K562 (cell line): ENCODE results near the gene IGF2R. TPM values are rescaled to one million over a fixed set of nuclear protein-coding genes. Genes with fewer than 3 reads are reported as not detected.

ENCODE experiments used
- BHLHE40 ChIP-seq: IDR thresholded peaks from 2 replicates; pipeline ENCODE4 v1.6.1; 2011; ENCODE audit warnings: low read length, improper control_type of control experiment
- ETV6 ChIP-seq, 3 experiments: fragments of 150-350 bp in 1 of 3; sonication (generic) in 1 of 3; formaldehyde crosslinking in 1 of 3; IDR thresholded peaks; 2 replicates each; pipeline versions ENCODE4 v1.6.1 to v1.8.0; 2014 to 2022; ENCODE audit warnings: borderline replicate concordance in 2 of 3, low read depth in 2 of 3, antibody characterized with exemption in 1 of 3, low read length in 1 of 3, mild to moderate bottlenecking in 1 of 3, missing genetic modification reagents in 1 of 3
- FIP1L1 ChIP-seq: fragments of 200-400 bp; formaldehyde crosslinking; IDR thresholded peaks from 2 replicates; pipeline ENCODE4 v1.6.1; 2018; ENCODE audit warnings: mild to moderate bottlenecking, low read depth, low read length; ENCODE audit not compliant: poor library complexity, severe bottlenecking
- FOXJ3 ChIP-seq: sonication (generic); formaldehyde crosslinking; IDR thresholded peaks from 2 replicates; pipeline ENCODE4 v1.4.0; 2020; ENCODE audit warnings: mild to moderate bottlenecking, missing genetic modification reagents
- MCM2 ChIP-seq: fragments of 450-650 bp; IDR thresholded peaks from 2 replicates; pipeline ENCODE4 v1.6.1; 2017; ENCODE audit warnings: low read depth, mild to moderate bottlenecking
- RBM14 ChIP-seq: fragments of 200-400 bp; formaldehyde crosslinking; IDR thresholded peaks from 2 replicates; pipeline ENCODE4 v1.6.1; 2018; ENCODE audit warnings: low read depth, mild to moderate bottlenecking, low read length, moderate library complexity, borderline replicate concordance; ENCODE audit not compliant: insufficient read depth
- ZNF444 ChIP-seq: fragments of 250-450 bp; sonication (Bioruptor Pico); IDR thresholded peaks from 2 replicates; pipeline ENCODE4 v1.4.0; 2020; ENCODE audit warnings: mild to moderate bottlenecking, moderate library complexity
- ZNF445 ChIP-seq: fragments of 250-450 bp; sonication (Bioruptor Pico); IDR thresholded peaks from 2 replicates; pipeline ENCODE4 v1.4.0; 2020; ENCODE audit warnings: low read depth, mild to moderate bottlenecking, moderate library complexity
- ZNF644 ChIP-seq: fragments of 200-800 bp; sonication (Bioruptor generic); IDR thresholded peaks from 2 replicates; pipeline ENCODE4 v1.6.1; 2016; ENCODE audit warnings: low read depth, missing genetic modification characterization, missing compliant biosample characterization
- ZNF76 ChIP-seq: fragments of 250-450 bp; sonication (Bioruptor Pico); IDR thresholded peaks from 2 replicates; pipeline ENCODE4 v1.4.0; 2020; ENCODE audit warnings: mild to moderate bottlenecking, moderate library complexity, borderline replicate concordance
- ZNF764 ChIP-seq: fragments of 250-450 bp; sonication (Bioruptor Pico); IDR thresholded peaks from 2 replicates; pipeline ENCODE4 v1.4.0; 2020; ENCODE audit warnings: low read depth, mild to moderate bottlenecking, moderate library complexity
- polyA plus RNA-seq, 8 experiments: library from polyadenylated mRNA; depleted of rRNA in 4 of 8; stranded (reverse) in 5 of 8; unstranded in 3 of 8; fragments of >200 nt; fragmentation: Nextera tagmentation in 2 of 8; fragmentation: Illumina TruSeq in 1 of 8; extraction: Ambion mirVana in 2 of 8; extraction: Trizol in 1 of 8; gene quantifications; 2 replicates each; pipeline versions ENCODE4 v1.2.1 to v1.2.3, GENCODE V29; 2011 to 2014; ENCODE audit warnings: inconsistent platforms in 1 of 8, missing spikeins in 1 of 8
- total RNA-seq, 7 experiments: library from RNA; depleted of rRNA in 6 of 7; stranded (reverse); fragments of >200 nt in 6 of 7; fragmentation: Illumina TruSeq in 2 of 7; extraction: Trizol in 2 of 7; gene quantifications; 2 replicates each; pipeline versions ENCODE4 v1.2.1 to v1.2.3, GENCODE V29; 2011 to 2021; ENCODE audit warnings: low replicate concordance in 1 of 7
- TF ChIP-seq, protein P1 (sequence below): IDR thresholded peaks from 2 replicates; pipeline ENCODE4 v1.6.1; 2011; ENCODE audit warnings: borderline replicate concordance, low read depth, mild to moderate bottlenecking, moderate library complexity, low read length; ENCODE audit not compliant: insufficient read depth, poor library complexity, severe bottlenecking
- TF ChIP-seq, protein P2 (sequence below): sonication (generic); formaldehyde crosslinking; IDR thresholded peaks from 2 replicates; pipeline ENCODE4 v1.8.0; 2022; ENCODE audit warnings: mild to moderate bottlenecking, missing genetic modification reagents
- TF ChIP-seq, protein P3 (sequence below): sonication (generic); formaldehyde crosslinking; IDR thresholded peaks from 2 replicates; pipeline ENCODE4 v1.8.1; 2022; ENCODE audit warnings: missing genetic modification reagents
- TF ChIP-seq, protein P4 (sequence below): fragments of 450-650 bp; IDR thresholded peaks from 2 replicates; pipeline ENCODE4 v1.6.1; 2016; ENCODE audit warnings: antibody characterized with exemption
- TF ChIP-seq, protein P5 (sequence below): fragments of 450-650 bp; formaldehyde crosslinking; IDR thresholded peaks from 2 replicates; pipeline ENCODE4 v1.4.0; 2020; ENCODE audit warnings: mild to moderate bottlenecking, mixed read lengths
- TF ChIP-seq, protein P6 (sequence below): fragments of 450-650 bp; IDR thresholded peaks from 2 replicates; pipeline ENCODE4 v1.7.0; 2016; ENCODE audit warnings: borderline replicate concordance

The IGF2R gene
- total and polyA plus RNA-seq, 9 of the 15 experiments (the other 6 are each of a cell fraction or from before 2014, with no cell fraction given), result 3.5 to 92.3 (median 34.5) TPM

DNA sequence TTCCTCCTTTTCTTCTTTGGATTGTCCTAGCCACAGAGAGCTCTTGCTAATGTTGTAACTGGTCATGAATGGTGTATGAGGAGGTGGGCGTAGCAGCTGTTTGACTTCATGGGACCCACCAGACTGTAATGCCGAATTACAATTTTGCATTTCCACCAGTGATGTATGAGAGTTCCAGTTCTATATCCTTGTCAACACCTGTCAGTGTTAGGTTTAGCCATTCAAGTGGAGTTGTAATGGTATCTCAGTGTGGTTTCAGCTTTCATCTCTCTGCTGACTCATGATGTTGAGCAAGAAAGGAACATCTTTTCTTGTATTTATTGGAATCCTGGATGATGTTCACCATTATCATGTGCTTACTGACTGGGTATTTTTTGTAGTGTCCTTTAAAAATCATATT, 5.1 kb downstream of the IGF2R start (continued):
- TF ChIP-seq ZNF644 (tag) (no peak), ZNF445 (CRISPR knock-in tag) (no peak), FOXJ3 (CRISPR knock-in tag) (no peak), FIP1L1 (no peak), ZNF444 (CRISPR knock-in tag) (no peak), ZNF76 (CRISPR knock-in tag) (no peak), ZNF764 (no peak), MCM2 (no peak), BHLHE40 (no peak), ETV6 (IDR thresholded peaks at IDR 0.05; ENCODE audit: borderline replicate concordance in 1 of 2, low read depth in 2 of 2, low read length in 1 of 2) (no peak), ETV6 (CRISPR knock-in tag; IDR thresholded peaks at IDR 0.05; ENCODE audit: borderline replicate concordance) (no peak), RBM14 (no peak)
- TF ChIP-seq, protein P1, sequence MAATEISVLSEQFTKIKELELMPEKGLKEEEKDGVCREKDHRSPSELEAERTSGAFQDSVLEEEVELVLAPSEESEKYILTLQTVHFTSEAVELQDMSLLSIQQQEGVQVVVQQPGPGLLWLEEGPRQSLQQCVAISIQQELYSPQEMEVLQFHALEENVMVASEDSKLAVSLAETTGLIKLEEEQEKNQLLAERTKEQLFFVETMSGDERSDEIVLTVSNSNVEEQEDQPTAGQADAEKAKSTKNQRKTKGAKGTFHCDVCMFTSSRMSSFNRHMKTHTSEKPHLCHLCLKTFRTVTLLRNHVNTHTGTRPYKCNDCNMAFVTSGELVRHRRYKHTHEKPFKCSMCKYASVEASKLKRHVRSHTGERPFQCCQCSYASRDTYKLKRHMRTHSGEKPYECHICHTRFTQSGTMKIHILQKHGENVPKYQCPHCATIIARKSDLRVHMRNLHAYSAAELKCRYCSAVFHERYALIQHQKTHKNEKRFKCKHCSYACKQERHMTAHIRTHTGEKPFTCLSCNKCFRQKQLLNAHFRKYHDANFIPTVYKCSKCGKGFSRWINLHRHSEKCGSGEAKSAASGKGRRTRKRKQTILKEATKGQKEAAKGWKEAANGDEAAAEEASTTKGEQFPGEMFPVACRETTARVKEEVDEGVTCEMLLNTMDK, result no peak
- TF ChIP-seq, protein P2, sequence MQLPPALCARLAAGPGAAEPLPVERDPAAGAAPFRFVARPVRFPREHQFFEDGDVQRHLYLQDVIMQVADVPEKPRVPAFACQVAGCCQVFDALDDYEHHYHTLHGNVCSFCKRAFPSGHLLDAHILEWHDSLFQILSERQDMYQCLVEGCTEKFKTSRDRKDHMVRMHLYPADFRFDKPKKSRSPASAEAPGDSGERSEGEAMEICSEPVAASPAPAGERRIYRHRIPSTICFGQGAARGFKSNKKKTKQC (CRISPR knock-in tag), result no peak
- TF ChIP-seq, protein P3, sequence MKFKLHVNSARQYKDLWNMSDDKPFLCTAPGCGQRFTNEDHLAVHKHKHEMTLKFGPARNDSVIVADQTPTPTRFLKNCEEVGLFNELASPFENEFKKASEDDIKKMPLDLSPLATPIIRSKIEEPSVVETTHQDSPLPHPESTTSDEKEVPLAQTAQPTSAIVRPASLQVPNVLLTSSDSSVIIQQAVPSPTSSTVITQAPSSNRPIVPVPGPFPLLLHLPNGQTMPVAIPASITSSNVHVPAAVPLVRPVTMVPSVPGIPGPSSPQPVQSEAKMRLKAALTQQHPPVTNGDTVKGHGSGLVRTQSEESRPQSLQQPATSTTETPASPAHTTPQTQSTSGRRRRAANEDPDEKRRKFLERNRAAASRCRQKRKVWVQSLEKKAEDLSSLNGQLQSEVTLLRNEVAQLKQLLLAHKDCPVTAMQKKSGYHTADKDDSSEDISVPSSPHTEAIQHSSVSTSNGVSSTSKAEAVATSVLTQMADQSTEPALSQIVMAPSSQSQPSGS (CRISPR knock-in tag), result no peak
- TF ChIP-seq, protein P4, sequence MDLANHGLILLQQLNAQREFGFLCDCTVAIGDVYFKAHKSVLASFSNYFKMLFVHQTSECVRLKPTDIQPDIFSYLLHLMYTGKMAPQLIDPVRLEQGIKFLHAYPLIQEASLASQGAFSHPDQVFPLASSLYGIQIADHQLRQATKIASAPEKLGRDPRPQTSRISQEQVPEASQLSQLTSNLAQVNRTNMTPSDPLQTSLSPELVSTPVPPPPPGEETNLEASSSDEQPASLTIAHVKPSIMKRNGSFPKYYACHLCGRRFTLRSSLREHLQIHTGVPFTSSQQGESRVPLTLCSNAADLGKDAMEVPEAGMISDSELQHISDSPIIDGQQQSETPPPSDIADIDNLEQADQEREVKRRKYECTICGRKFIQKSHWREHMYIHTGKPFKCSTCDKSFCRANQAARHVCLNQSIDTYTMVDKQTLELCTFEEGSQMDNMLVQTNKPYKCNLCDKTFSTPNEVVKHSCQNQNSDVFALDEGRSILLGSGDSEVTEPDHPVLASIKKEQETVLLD, result no peak
- TF ChIP-seq, protein P5, sequence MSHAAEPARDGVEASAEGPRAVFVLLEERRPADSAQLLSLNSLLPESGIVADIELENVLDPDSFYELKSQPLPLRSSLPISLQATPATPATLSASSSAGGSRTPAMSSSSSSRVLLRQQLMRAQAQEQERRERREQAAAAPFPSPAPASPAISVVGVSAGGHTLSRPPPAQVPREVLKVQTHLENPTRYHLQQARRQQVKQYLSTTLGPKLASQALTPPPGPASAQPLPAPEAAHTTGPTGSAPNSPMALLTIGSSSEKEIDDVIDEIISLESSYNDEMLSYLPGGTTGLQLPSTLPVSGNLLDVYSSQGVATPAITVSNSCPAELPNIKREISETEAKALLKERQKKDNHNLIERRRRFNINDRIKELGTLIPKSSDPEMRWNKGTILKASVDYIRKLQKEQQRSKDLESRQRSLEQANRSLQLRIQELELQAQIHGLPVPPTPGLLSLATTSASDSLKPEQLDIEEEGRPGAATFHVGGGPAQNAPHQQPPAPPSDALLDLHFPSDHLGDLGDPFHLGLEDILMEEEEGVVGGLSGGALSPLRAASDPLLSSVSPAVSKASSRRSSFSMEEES, result no peak
- TF ChIP-seq, protein P6, sequence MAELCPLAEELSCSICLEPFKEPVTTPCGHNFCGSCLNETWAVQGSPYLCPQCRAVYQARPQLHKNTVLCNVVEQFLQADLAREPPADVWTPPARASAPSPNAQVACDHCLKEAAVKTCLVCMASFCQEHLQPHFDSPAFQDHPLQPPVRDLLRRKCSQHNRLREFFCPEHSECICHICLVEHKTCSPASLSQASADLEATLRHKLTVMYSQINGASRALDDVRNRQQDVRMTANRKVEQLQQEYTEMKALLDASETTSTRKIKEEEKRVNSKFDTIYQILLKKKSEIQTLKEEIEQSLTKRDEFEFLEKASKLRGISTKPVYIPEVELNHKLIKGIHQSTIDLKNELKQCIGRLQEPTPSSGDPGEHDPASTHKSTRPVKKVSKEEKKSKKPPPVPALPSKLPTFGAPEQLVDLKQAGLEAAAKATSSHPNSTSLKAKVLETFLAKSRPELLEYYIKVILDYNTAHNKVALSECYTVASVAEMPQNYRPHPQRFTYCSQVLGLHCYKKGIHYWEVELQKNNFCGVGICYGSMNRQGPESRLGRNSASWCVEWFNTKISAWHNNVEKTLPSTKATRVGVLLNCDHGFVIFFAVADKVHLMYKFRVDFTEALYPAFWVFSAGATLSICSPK, result no peak
